HG03457 (cell line): ENCODE results near the gene NAP1L5.

Experiments used
- ATAC-seq: cut with Tn5 transposase; IDR thresholded peaks from one replicate; pipeline ENCODE4 v1.9.1; 2021; ENCODE audit warnings: moderate number of reproducible peaks; ENCODE audit not compliant: unreplicated experiment

Gene NAP1L5

DNA sequence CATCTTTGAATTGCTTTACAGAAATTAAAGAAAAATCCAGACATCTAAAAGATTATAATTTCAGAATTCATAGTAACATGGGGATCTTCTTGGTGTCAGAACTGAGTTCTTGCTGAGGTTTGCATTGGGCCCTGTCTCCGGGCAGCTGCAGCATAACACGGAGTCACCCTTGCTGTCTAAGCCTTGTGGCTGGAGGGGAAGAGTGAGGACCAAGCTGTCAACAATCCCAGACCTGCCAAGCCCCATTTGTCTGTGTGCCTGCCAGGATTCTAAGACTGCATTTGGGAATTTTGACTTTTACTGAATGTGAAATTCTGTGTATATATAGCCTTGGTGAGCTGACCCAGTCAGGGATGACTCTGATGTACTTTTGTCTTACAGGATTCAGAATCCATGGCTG lies 25.2 kb upstream of the NAP1L5 start:
- no peak for ATAC-seq

DNA sequence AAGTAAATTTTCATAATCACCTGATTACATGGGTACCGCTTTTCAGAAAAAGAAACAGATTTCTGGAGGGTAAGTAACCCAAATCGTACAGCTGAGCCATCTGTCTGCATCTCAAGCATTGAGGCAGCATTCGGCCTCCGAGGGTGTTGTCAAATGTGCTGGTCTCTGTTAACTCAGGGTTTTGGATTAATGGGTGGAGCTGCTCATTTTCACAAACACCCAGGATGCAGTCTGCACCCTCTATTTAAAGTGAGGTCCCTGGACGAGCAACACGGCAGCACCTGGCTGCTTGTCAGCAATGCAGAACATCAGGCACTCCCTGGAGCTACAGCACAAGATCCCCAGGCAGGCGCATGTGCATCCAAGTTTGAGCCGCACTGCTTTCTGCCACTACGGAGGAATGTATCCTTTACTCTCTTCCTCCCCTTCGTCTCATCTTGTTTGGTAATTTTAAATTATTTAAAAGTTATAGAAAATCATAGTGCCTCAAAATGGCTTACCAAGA lies 24.7 kb upstream of the NAP1L5 start:
- no peak for ATAC-seq

DNA sequence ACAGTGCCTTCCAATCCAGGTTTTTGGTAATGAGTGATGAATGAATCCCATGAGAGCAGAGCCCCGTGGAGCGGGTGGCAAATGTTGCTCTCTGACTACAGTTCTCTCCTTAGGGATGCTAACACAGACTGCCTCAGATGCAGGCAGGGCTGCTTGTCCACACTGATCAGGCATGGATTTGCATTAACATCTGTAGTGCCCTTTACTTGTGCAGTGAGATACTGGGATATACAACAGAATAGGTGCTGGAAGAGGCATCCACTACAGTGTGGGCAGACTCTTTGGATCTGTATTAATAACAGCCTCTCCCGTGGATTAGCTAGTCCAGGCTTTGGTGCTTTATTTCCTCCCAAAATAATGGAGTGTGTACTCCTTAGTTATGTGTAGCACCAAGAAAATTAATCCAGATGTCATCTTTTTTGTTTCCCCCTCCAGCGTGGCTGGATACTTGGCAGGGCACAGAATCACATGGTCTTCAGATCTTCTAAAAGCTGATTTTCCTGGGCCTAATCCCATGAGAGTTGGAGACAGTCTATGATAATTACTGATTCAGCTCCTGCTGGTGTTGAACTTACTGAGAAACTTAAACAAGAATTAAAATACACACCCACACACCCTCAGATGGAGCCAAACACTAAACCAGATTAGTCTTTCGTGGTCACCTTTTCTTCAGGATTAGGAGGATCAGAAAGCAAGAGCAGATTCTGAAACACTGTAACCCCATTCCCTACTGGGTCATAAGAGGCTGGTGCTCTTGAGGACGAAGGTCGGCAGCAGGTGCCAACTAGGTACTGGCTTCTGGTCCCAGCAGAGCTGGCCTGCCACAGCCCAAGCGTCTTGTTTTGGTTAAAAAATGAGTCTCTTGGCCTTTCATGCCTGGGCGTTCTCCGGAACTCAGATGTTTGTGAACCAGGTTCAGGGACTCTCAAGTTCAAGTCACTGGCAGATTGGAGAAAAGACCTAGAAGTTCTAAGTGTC lies 23.1 kb upstream of the NAP1L5 start:
- no peak for ATAC-seq

DNA sequence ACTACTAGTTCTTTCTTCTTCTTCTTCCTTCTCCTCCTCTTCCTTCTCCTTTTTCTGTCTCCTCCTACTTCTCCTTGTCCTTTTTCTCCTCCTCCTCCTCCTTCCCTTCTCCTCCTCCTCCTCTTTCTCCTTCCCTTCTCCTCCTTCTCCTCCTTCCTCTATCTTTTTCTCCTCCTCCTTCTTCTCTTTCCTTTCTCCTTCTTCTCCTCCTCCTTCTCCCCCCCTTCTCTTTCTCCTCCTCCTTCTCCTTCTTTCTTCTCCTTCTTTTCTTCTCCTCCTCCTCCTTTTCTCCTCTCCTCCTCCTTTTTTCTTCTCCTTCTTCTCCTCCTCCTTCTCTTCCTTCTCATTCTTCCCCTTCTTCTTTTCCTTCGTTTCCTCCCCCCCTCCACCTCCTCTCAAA lies 21.8 kb upstream of the NAP1L5 start:
- no peak for ATAC-seq

DNA sequence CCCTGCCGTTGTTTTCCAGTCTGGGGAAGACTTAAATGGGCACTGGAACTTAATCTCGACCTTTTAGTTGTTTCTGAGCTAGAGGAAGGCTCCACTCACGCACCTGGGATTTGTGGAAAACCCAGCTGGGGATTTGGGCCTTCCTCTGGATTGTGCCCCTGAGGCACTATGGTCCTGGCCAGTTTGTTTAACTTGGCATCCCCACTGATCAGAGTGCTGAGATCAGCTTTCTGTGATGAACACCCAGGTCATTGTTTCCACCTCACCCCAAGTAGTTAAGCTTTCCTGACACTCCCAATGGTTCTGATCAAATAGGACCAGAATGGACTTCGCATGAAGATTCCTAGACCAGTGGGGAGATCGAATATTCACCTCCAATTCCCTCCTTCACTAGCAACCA lies 20.5 kb upstream of the NAP1L5 start:
- no peak for ATAC-seq

DNA sequence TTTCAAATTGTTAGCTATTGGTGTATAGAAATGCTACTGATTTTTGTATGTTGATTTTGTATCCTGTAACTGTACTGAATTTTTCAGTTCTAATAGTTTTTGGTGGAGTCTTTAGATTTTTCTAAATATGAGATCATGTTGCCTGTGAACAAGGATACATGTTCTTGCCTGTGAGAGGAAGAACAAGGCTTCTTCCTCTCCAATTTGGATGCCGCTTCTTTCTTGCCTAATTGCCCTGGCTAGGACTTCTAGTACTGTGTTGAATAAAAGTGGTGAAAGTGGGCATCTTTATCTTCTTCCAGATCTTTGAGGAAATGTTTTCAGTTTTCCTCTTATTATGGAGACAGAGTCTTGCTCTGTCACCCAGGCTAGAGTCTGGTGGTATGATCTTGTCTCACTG lies 16.2 kb upstream of the NAP1L5 start:
- no peak for ATAC-seq

DNA sequence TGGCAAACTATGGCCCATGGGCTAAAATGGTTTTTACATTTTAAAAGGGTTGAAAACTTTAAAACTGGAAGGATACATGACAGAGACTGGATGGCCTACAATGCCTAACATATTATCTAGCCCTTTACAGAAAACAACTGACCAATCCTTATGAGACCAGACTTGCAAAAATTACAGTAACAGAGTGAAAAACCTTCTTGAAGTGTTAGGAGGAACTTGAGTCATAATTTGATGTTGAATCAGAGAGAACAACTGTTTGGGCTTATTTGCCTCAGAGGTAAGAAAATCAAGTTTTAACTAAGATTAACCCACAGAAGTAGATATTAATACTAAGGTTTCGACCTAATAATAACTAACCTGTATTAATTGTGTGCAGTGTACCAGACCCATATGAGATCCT lies 12.4 kb upstream of the NAP1L5 start:
- no peak for ATAC-seq

DNA sequence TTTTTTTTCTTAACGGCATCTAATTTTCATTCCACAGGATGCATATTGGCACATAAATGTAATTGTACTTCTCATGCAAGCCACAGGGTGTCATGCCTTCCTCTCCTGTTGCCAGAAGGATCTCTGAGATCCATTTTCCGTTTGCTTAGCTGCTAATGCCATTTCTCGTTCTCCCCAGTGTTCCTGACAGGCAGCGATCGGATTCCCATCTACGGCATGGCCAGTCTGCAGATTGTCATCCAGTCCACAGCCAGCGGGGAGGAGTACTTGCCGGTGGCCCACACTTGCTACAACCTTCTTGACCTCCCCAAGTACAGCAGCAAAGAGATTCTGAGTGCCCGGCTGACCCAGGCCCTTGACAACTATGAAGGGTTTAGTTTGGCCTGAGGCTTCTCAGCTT lies 8.9 kb upstream of the NAP1L5 start:
- no peak for ATAC-seq

DNA sequence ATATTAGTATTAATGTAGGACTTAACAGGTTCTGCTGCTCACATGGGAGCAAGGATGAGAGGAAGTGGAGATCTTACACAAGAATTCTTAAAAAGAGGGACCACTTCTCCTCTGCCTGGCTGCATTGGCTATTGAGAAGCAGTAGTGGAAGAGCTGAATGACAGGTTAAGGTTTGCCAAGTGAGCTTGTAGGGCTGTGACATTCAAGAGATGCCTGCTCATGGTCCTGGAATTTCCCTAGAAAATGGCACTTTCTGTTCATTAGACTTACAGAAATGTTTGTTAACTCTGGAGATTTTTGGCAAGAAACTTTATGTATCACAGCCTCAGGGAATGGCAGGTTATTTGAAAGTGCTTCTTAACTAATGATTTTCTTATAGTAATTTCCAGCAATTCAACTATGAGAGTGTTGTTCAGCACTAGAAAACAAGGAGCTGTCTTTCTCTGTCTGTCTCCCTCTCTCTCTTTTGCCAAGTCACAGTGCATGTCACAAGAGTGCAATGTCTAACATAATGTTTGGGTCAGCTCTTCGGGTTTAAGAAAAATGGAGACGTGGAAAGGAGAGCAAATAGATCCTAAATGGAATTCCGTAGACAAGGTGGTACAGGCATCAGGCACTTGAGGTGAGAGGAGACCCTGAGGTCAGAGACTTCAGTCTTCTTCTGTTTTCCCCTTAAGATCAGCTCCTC lies 8.3 kb upstream of the NAP1L5 start:
- no peak for ATAC-seq

DNA sequence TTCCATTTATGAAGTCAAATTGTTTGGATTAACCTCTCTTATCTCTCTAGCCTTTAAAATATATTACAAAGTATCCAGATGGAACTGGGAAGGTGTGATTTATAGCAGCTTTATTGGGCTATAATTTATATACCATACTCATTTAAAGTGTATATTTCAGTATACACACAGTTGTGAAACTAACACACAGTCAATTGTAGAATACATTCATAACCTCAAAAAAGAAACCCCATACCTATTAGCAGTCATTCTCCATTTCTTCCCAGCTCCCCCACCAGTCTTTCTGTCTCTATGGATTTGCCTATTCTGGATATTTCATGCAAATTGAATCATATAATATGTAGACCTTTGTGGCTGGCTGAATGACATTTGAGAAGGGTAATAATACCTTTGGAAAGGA lies 7.6 kb upstream of the NAP1L5 start:
- ATAC-seq = no peak

DNA sequence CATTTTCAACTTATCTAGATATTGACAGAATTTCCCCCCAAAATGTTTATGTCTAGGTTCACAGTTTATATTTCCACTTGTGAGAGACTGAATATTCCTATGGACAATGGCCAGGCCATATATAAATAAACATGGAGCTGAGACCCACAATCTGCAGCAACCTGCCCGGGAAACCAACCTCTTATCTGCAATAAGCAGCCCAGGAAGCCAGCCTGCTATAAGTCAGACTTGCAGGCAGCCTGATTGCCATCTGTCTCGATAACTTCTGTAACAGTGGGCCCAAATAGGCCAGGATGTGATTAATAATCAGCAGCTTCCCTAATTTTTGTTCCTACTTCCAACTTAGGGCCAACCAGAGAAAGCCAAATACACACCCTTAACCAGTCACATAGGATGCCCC lies 5.2 kb upstream of the NAP1L5 start:
- no peak for ATAC-seq

DNA sequence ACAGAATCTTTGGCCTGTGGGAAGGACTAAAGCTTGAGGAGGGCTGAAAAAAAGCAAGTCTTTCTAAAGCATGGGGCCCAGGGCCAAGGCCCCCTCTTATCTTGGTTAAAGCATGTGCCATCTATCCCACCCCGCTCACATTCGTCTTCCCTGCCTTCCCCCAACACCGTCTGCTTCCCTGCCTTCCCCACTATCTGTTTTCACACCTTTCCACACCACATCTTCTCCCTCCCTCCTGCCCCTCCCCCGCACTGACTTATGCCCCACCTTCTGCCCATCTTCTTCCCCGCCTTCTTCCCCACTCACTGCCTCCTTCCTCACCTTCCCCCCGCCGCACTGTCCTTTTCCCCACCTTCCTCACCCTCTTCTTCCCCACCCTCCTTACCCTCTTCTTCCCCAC lies 890 bp upstream of the NAP1L5 start:
- no peak for ATAC-seq

DNA sequence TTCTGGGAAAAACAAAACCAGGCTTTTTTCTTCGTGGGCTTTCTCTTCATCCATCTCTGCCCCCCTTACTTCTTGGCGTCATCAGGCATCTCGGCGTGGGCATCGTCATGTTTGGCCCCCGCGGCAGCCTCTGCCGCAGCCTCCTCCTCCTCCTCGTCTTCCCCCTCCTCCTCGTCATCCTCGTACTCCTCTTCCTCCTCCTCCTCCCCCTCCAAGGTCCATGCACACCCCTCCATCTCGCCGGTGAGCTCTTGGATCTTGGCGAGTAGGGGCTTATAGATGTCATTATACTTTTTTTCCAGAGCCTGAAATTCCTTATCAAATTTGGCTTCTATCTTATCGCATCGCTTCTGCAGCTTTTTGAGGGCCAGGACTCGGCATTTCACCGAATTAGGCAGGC lies 488 bp downstream of the NAP1L5 start:
- ATAC-seq = no peak

DNA sequence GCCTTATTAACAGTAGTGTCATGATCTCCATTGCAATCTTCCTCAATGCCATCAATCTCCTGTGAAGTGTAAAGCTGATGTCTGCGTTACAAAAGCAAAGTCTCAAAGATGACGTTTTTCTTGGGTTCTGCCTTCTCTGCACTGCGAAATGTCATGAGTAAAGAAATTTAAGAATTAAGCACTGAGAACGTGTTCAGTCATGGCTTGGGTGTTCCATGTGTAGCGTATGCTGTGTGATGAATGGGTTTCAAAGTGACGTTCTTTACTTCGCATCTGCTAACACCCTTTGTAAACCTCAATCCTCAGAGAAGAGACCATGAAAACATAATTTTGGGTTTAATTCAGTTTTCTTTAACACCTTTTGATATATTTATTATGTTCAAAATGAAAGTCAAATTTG lies 999 bp downstream of the NAP1L5 start:
- ATAC-seq = no peak

DNA sequence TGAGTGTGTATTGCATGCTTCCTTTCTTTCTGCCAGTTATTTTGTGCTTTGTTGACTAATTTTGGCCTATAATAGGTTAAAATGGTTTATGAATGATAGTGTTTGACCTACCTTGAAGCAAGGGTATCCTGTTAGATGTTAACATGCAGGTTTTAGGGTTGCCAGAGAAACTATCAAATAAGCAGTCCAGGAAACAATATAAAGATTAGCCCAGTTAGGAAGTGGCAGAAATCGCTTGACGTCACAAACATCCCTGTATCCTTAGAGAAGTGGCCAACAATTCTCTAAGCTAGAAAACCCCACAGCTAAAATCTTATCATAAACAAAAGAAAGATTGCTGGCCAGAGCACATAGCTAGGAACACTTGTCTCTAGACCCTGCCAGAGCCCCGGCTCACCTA lies 3.8 kb downstream of the NAP1L5 start:
- ATAC-seq = no peak

DNA sequence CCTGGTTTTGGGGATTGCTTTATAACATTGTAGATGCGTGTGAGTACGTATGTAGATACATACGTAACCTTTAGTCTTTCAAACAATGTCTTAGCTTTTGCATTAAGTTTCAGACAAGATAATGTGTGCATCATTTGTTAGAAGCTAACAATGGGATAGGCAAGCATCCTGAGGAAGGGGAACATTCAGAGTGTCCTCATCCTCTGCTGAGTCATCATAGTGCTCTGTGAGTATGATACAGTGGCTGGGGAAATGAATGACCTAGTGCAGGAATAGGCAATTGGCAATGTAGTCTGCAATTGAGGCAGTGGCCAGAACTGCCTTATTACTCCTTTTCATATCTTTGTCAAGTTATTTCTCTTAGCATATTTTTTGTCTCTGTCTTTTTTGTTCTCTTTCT lies 7.3 kb downstream of the NAP1L5 start:
- ATAC-seq = no peak

DNA sequence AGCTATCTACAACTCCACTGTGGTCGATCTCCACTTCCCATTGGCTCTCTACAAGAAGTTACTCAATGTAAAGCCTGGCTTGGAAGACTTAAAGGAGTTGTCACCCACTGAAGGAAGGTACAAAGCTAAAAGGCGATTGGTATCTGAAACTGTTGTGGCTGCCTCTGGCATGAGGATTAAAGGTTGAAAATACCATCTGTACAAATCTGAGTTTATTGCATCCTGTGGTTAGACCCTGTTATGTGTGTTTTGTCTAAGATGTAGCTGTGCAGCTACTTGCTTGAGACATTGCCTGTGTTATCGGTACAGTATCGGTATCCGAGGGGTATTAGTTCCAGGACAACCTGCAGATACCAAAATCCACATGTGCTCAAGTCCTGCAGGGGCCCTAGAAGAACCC lies 16.4 kb downstream of the NAP1L5 start:
- no peak for ATAC-seq

DNA sequence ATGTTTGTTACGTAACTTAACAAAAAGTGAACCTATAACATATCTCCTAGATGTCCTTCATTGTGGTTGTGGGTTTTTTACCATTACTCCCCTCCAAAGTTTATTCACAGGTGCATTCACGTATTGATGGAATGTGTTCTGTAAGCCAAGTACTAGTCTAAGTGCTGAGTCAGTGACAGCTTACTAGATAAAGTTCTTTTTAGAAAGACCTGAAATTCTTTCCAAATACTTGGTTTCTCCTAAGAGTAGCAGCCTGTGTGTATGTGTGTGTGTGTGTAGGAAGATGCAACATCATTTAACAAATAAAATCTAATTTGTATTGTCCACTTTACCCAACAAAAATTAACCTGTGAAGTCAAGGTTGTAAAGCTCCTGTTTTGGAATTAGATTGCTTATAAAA lies 22.1 kb downstream of the NAP1L5 start:
- no peak for ATAC-seq

DNA sequence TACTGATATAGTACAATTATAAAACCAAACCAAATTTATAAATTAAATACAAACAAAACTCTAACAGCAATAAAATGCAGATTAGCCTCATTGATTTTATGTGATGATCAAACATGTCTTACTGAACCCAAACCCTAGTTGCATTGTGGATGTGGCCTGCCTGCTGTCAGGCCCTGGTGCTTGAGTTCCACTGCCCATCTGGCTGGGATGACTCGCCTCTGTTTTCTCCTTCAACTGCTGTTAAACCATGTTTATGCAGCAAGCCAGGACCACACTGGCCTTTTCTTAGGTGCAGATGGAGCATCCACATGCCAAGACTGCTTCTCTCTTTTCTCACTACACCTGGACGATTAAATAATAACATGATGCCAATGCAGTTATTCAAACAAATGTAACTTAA lies 22.6 kb downstream of the NAP1L5 start:
- no peak for ATAC-seq

DNA sequence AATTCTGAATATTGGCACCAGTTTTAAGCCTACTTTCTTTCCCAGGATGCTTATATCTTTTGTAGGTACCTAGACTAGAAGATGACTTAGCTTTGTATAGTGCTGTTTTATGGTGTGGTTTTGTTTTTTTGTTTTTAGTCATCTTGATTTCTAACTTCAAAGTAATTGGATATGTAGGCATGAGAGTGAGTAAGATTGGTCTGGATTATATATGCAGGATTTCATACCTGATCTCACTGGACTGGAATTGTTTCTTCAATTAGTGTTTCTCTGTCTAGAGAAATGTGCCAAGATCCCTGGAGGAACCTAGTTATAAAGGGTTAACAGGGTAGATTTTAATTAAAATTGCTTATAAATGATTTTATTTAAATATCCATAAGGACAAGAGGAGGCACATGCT lies 23.1 kb downstream of the NAP1L5 start:
- no peak for ATAC-seq

DNA sequence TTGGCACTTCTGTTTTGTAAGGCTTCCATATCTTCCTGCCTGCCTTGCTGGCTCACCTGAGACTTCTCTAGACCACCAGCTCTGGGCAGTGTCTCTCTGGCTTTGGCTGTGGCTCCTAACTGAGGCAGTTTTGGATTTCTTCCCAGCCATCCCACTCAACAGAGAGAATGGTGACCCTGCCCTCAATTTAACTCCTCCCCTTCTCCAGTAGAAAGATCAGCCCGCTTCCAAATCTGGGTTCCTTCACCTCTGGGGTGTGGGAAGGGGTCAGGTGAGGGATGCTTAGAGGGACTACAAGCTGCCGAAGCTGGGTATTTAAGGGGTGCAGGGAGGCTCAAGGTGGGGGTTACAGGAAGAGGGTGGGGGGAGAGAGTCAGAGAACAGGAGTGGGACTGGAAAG lies 23.7 kb downstream of the NAP1L5 start:
- ATAC-seq = no peak

DNA sequence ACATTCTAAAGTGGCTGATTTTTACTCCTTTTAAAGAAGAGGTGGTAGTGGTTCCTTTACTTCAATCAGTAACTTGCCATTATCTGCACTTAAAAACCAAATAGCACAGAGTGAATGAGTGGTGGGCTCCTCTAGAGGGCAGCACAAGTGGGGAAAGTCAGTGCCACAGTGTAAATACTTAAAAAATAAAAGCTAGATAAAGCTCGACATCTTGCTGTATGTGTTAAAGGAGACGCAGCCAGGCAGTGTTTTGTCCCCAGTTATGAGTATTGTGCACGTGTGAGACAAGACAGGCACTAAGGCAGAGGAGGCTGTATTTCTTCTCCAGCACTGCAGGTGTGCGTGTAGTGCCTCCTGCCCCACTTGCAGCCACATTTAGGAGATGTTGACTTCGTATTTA lies 24.6 kb downstream of the NAP1L5 start:
- no peak for ATAC-seq
